Gastroesophageal sphincter (tissue), 3 donors: ENCODE data around the gene TNFAIP3.

ENCODE experiments used
- CTCF ChIP-seq, 4 experiments: fragments of 200-600 bp in 2 of 4; fragments of 450-650 bp in 2 of 4; sonication (generic) in 1 of 4; IDR thresholded peaks; one replicate each; pipeline ENCODE4 v1.5.1; 2017 to 2019; ENCODE audit warnings: antibody characterized with exemption in 4 of 4, mild to moderate bottlenecking in 2 of 4, moderate library complexity in 2 of 4
- EP300 ChIP-seq: sonication (generic); formaldehyde crosslinking; IDR thresholded peaks from one replicate; pipeline ENCODE4 v1.6.1; 2017; ENCODE audit warnings: antibody characterized with exemption, mild to moderate bottlenecking
- POLR2A ChIP-seq, 2 donors: fragments of 450-650 bp; IDR thresholded peaks; one replicate each; pipeline ENCODE4 v1.6.1; 2017; ENCODE audit warnings: antibody characterized with exemption in 2 of 2, mild to moderate bottlenecking in 2 of 2, moderate library complexity in 1 of 2

GRCh38 chr6:137871291-137871690, 4.2 kb downstream of the TNFAIP3 start:
- TF ChIP-seq CTCF (IDR thresholded peaks at IDR 0.05) (no peak), POLR2A (IDR thresholded peaks at IDR 0.05) (no peak), EP300 (no peak)
